GM10266 (cell line): ENCODE measurements around the gene ATF2.
A peak's percentile ranks its signal among the peaks of the same experiment; 100 is the strongest.

Experiments
- DNase-seq: peaks from one replicate; pipeline ENCODE4 v3.0.0; 2012; ENCODE audit errors: extremely low spot score
- TF ChIP-seq, protein P1 (sequence below): IDR thresholded peaks from 2 replicates; pipeline ENCODE4 v1.5.1; 2012; ENCODE audit warnings: mild to moderate bottlenecking, low read depth; ENCODE audit not compliant: control insufficient read depth, insufficient read depth; ENCODE audit errors: missing control alignments

ATF2 gene

DNA sequence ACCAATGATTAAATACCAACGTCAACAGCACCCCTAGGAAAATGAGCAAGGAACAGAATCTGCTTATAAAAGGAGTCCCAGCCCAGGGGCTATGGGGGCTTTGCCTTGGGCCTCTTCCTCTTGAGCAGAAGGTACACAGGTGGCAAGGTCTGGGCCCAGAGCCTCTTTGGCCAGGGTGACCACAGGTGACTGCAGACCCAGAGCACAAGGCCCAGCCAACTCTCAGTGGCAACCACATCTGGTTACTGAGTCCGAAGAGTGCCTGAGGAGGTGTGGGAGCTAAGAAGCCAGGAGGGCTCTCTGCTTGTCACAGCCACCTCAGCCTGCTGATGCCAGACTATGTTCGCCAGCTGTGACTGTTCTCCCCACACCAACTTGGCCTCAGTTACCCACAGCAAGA, 128.5 kb downstream of the ATF2 start:
- TF ChIP-seq, protein P1, sequence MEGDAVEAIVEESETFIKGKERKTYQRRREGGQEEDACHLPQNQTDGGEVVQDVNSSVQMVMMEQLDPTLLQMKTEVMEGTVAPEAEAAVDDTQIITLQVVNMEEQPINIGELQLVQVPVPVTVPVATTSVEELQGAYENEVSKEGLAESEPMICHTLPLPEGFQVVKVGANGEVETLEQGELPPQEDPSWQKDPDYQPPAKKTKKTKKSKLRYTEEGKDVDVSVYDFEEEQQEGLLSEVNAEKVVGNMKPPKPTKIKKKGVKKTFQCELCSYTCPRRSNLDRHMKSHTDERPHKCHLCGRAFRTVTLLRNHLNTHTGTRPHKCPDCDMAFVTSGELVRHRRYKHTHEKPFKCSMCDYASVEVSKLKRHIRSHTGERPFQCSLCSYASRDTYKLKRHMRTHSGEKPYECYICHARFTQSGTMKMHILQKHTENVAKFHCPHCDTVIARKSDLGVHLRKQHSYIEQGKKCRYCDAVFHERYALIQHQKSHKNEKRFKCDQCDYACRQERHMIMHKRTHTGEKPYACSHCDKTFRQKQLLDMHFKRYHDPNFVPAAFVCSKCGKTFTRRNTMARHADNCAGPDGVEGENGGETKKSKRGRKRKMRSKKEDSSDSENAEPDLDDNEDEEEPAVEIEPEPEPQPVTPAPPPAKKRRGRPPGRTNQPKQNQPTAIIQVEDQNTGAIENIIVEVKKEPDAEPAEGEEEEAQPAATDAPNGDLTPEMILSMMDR, result no peak
- no peak for DNase-seq

DNA sequence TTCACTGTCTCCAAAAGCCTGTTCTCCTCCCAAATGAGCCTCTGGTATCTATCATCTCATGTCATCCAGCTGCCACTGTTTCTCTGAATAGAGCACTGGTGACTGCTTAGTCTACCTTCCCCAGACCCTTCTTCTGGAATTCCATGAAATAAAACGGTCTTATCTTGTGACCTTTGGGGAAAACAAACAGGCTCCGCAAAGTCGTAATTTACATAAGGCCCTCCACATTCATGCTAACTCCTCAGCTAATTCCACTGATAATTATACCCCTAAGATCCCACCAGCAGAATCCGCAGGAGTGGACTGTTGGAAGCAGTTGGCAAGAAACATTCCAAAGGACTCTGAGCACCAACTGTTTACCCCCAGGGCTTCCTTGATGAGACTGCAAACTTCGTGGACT, 129.0 kb downstream of the ATF2 start:
- no peak for DNase-seq
- TF ChIP-seq, protein P1, result no peak

DNA sequence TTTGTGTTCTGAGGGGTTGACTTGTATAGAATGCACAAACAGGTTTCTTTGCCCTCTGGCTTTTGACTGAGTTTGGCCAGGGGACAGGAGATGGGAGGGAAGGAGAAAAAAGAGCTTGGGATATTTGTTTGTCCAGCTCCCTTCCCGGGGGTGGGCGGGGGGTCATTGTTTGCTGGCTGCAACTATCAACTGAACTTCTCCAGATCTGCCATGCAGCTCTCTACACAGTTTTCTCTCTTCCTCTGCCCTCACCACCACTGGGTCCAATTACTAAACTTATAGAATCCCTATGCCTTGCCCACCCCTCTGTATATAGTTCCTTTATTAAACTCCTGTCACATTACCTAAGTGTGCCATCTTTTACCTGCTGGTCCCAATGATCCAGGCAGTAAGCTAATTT, 130.1 kb downstream of the ATF2 start:
- TF ChIP-seq, protein P1, result no peak
- DNase-seq, result no peak

DNA sequence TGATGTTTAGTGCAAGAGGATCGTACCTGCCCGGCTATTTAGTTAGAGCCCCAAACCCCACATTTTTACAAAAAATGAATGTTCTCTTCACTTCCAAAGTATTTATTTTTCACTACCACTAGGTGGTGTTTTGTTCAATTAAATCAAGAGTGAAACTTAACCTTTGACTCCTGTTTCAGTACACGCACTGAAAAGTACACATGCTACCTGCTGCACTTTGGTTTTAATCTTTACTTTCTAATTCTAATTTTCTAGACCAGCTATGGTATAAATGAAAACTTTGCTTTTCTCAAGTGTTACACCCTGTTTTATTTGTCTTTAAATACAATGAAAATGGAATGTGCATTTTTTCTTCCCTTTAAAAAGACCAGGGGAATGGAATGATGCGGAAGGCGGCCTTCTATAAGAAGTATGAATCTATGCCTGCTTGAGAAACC, 131.4 kb downstream of the ATF2 start:
- peak; percentile 32 for DNase-seq
- TF ChIP-seq, protein P1, result peak; percentile 48

DNA sequence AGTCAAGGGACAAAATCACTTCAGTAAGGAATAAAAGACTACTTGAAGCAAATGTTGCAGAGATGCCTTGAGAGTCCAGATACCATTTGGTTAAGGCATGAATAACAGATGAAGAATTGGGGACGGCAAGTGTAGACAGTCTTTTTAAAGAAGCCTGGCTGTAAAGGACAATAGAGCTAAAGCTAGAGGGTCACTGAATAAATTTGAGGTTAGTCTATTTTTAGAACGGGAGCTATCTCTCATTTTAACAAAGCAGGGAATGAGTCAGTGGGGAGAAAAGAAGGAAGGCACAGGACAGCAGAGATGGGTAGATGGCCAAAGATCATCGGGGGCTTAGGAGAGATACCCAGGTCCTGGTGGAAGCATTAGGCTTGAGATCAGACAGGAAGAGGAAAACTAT, 132.2 kb downstream of the ATF2 start:
- no peak for DNase-seq
- TF ChIP-seq, protein P1, result no peak

DNA sequence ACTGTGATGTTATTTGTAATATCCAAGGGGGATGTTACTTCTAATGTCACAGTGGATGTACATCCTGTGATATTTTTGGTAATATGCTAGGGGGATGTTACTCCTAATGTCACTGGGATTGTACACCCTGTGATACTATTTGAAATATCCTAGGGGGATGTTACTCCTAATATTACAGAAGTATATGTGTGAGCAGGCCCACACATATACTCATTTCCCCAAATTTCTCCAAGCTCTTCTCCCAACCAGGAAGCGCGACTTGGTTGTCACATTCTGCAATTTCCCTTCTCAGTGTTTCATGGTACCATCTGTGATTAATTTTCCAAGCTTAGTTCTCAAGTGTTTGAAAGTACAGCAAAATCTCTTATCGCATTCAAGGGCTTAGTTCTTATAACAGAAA, 133.3 kb downstream of the ATF2 start:
- TF ChIP-seq, protein P1, result no peak

DNA sequence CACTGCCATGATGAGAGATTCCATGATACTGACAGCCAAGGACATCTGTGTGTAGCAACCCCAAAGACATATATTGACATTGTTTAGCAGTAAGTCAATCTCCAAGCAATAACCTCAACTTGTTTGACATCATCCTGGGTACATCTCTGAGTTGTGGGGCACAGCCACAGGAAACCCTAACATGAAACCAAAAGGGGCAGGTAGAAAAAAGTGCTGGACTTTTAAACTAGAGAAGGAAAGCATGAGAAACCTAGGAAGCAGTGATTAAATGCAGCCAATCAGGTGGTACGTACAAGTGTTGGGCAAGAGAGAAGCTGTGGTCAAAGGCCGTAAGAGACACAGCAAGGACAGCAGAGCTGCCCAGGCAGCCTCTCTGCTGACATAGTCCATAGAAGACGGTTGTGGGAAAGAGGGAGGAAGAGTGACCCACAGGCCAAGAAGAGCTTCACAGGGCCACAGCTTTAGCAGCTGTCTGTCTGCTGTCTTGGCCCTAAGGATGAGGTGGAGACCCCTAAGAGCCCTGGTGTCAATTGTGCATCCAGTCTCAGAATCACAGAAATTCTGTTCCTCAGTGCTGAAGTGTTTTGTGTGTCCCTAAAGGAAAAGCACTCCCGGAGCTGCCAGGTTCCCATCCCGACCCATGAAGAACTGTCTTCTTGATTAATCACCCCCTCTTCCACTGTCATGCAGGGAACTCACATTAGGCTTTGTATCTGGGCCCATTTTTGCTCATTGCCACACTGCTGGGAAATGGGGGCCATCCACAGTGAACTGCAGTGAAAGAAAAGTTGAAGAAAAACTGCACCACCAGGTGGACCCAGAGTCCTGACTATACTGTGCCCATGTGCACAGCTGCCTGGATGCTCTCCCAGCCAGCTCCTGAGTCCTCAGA, 137.4 kb downstream of the ATF2 start:
- no peak for DNase-seq

More for the DNA sequence above, 133.3 kb downstream of the ATF2 start:
- no peak for DNase-seq

More for the DNA sequence above, 137.4 kb downstream of the ATF2 start:
- TF ChIP-seq, protein P1, result peak; percentile 46
